GM18502 (cell line): ENCODE results near the gene STIM1.
"Not testable (repeated sequence)": the region's sequence is repeated elsewhere in the genome, so short reads cannot be mapped to it uniquely, and the experiment has no call there.

Experiments used
- ATAC-seq: cut with Tn5 transposase; IDR thresholded peaks from one replicate; pipeline ENCODE4 v1.9.1; 2021; ENCODE audit warnings: mild to moderate bottlenecking; ENCODE audit not compliant: unreplicated experiment, poor library complexity

Gene STIM1

GRCh38 chr11:3854977-3855807 is at the start of gene STIM1:
Gene STIM1 (plus strand): TSS chr11:3855664. CDS start chr11:3856271, 607 bp downstream.
- peak; percentile 64 for ATAC-seq

GRCh38 chr11:3807909-3808860 is 47.3 kb upstream of the STIM1 start, which contains the start of gene PGAP2:
Gene PGAP2 (plus strand): TSS chr11:3808560. CDS start chr11:3811260, 2,700 bp downstream.
- peak; percentile 64 for ATAC-seq

- peak; percentile 72 for ATAC-seq
Observed at GRCh38 chr11:3808861-3809623, 46.4 kb upstream of the STIM1 start.

GRCh38 chr11:3809624-3809928 is 45.9 kb upstream of the STIM1 start:
- ATAC-seq: no peak

GRCh38 chr11:3810446-3810845 is 45.0 kb upstream of the STIM1 start:
- ATAC-seq: no peak

- ATAC-seq: no peak
Observed at GRCh38 chr11:3810951-3811350, 44.5 kb upstream of the STIM1 start.

- not testable (repeated sequence) for ATAC-seq
Observed at GRCh38 chr11:3814832-3815231, 40.6 kb upstream of the STIM1 start.

- ATAC-seq: no peak
Observed at GRCh38 chr11:3815845-3816244, 39.6 kb upstream of the STIM1 start.

GRCh38 chr11:3816673-3817072 is 38.8 kb upstream of the STIM1 start:
- no peak for ATAC-seq

- ATAC-seq: no peak
Observed at GRCh38 chr11:3817181-3817800, 38.2 kb upstream of the STIM1 start.

GRCh38 chr11:3820971-3821370 is 34.5 kb upstream of the STIM1 start:
- ATAC-seq: no peak

- ATAC-seq: no peak
Observed at GRCh38 chr11:3822312-3822711, 33.2 kb upstream of the STIM1 start.

GRCh38 chr11:3823303-3823702 is 32.2 kb upstream of the STIM1 start:
- ATAC-seq: no peak

- no peak for ATAC-seq
Observed at GRCh38 chr11:3823762-3824506, 31.5 kb upstream of the STIM1 start.

GRCh38 chr11:3824714-3825472 is 30.6 kb upstream of the STIM1 start:
- peak; percentile 80 for ATAC-seq

- ATAC-seq: no peak
Observed at GRCh38 chr11:3825473-3826154, 29.9 kb upstream of the STIM1 start.

GRCh38 chr11:3826721-3827120 is 28.7 kb upstream of the STIM1 start:
- ATAC-seq: no peak
